Measurements from ENCODE around the gene SELENOI.
"Not testable (repeated sequence)": the region's sequence is repeated elsewhere in the genome, so short reads cannot be mapped to it uniquely, and the experiment has no call there.

Gene SELENOI

DNA sequence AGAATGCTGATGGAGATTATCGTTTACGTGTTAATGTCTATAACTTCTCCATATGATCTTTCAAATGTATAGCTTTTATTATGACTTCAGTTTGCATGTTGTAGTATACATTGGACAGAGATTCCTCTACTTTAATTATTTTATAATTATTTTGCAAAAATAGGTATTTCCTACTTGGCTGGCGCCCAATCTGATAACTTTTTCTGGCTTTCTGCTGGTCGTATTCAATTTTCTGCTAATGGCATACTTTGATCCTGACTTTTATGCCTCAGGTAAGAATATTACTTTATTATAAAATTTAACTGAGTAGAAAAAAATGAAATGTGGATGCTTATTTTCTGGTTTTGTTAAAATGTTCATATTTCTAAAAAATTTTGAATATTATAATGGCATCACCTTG lies 18.7 kb downstream of the SELENOI start:
- H3K4me2 ChIP-seq (ENCODE audit: low read depth, low read length, poor library complexity, severe bottlenecking) = no peak overlapping the region
- H3F3A ChIP-seq (ENCODE audit: insufficient read depth) = no peaks in the 10 kb centered on the region; the same call in 1 of the 2 replicates
- peaks cover 17% of the 10 kb centered on the region for H4K20me1 ChIP-seq (ENCODE audit: low read depth, low read length)
- H3K9me3 ChIP-seq (ENCODE audit: insufficient read depth, low read length) = no peaks in the 10 kb centered on the region
- H3K9ac ChIP-seq (ENCODE audit: low read length) = no peak overlapping the region
- no peak for TF ChIP-seq EZH2phosphoT487 (conservative IDR thresholded peaks at IDR 0.05; ENCODE audit: low read length)
- TF ChIP-seq, protein P1, sequence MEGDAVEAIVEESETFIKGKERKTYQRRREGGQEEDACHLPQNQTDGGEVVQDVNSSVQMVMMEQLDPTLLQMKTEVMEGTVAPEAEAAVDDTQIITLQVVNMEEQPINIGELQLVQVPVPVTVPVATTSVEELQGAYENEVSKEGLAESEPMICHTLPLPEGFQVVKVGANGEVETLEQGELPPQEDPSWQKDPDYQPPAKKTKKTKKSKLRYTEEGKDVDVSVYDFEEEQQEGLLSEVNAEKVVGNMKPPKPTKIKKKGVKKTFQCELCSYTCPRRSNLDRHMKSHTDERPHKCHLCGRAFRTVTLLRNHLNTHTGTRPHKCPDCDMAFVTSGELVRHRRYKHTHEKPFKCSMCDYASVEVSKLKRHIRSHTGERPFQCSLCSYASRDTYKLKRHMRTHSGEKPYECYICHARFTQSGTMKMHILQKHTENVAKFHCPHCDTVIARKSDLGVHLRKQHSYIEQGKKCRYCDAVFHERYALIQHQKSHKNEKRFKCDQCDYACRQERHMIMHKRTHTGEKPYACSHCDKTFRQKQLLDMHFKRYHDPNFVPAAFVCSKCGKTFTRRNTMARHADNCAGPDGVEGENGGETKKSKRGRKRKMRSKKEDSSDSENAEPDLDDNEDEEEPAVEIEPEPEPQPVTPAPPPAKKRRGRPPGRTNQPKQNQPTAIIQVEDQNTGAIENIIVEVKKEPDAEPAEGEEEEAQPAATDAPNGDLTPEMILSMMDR (IDR thresholded peaks at IDR 0.05; ENCODE audit: insufficient read depth, low read length, poor library complexity, severe bottlenecking) = no peak
- no peaks in the 10 kb centered on the region for H3K27me3 ChIP-seq (ENCODE audit: low read length)
- no peak overlapping the region for H2AFZ ChIP-seq (ENCODE audit: low read depth, low read length, severe bottlenecking)
- no peaks in the 10 kb centered on the region for H3K9me2 ChIP-seq (replicated peaks; ENCODE audit: insufficient read depth, low read length)
- H3K27ac ChIP-seq (ENCODE audit: low read depth, low read length) = no peak overlapping the region
- H3K79me2 ChIP-seq (ENCODE audit: insufficient read depth, low read length) = peaks cover 57% of the 10 kb centered on the region
- H3K36me3 ChIP-seq (ENCODE audit: low read length) = peaks cover 24% of the 10 kb centered on the region; the same call in 1 of the 2 replicates
- no peak overlapping the region for H3K4me3 ChIP-seq (ENCODE audit: insufficient read depth, low read length, poor library complexity, severe bottlenecking)

DNA sequence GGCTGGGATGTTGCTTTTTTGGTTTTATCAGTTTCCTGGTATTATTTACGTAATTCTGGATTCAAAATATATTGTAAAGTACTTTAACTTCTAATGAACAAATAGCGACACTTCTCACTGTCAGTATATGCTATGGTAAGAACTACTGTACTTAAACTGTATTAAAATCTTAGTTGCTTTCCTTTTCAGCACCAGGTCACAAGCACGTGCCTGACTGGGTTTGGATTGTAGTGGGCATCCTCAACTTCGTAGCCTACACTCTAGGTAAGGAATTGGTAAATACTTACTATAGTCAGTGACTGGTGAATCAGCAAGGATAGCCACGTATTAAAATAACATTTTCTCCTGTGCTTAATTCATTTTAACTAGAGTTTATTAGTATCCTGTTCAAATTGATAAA lies 21.0 kb downstream of the SELENOI start:
- no peaks in the 10 kb centered on the region; the same call in 1 of the 2 replicates for H3F3A ChIP-seq (ENCODE audit: insufficient read depth)
- TF ChIP-seq EZH2phosphoT487 (conservative IDR thresholded peaks at IDR 0.05; ENCODE audit: low read length) = no peak
- TF ChIP-seq, protein P1 (IDR thresholded peaks at IDR 0.05; ENCODE audit: insufficient read depth, low read length, poor library complexity, severe bottlenecking) = no peak
- no peak overlapping the region for H2AFZ ChIP-seq (ENCODE audit: low read depth, low read length, severe bottlenecking)
- H3K4me2 ChIP-seq (ENCODE audit: low read depth, low read length, poor library complexity, severe bottlenecking) = no peak overlapping the region
- no peak overlapping the region for H3K4me3 ChIP-seq (ENCODE audit: insufficient read depth, low read length, poor library complexity, severe bottlenecking)
- peaks cover 17% of the 10 kb centered on the region for H4K20me1 ChIP-seq (ENCODE audit: low read depth, low read length)
- H3K27ac ChIP-seq (ENCODE audit: low read depth, low read length) = no peak overlapping the region
- H3K9me3 ChIP-seq (ENCODE audit: insufficient read depth, low read length) = no peaks in the 10 kb centered on the region
- H3K79me2 ChIP-seq (ENCODE audit: insufficient read depth, low read length) = peaks cover 34% of the 10 kb centered on the region
- no peaks in the 10 kb centered on the region for H3K9me2 ChIP-seq (replicated peaks; ENCODE audit: insufficient read depth, low read length)
- H3K27me3 ChIP-seq (ENCODE audit: low read length) = no peaks in the 10 kb centered on the region
- H3K9ac ChIP-seq (ENCODE audit: low read length) = no peak overlapping the region
- H3K36me3 ChIP-seq (ENCODE audit: low read length) = peaks cover 24% of the 10 kb centered on the region; the same call in 1 of the 2 replicates

DNA sequence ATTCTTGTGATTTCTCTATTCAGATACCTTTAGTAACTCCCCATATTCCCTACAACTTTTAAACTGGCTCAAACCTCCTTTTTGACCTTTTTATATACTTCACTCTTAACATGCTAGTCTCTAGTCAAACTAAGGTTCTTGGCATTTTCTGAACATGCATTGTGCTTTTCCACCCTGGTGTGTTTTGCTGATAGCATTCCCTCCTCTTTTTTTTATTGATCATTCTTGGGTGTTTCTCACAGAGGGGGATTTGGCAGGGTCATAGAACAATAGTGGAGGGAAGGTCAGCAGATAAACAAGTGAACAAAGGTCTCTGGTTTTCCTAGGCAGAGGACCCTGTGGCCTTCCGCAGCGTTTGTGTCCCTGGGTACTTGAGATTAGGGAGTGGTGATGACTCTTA lies 23.7 kb downstream of the SELENOI start:
- H3K36me3 ChIP-seq (ENCODE audit: low read length) = peaks cover 34% of the 10 kb centered on the region; the same call in 1 of the 2 replicates
- not testable (repeated sequence) for H3K27ac ChIP-seq (ENCODE audit: low read depth, low read length)

DNA sequence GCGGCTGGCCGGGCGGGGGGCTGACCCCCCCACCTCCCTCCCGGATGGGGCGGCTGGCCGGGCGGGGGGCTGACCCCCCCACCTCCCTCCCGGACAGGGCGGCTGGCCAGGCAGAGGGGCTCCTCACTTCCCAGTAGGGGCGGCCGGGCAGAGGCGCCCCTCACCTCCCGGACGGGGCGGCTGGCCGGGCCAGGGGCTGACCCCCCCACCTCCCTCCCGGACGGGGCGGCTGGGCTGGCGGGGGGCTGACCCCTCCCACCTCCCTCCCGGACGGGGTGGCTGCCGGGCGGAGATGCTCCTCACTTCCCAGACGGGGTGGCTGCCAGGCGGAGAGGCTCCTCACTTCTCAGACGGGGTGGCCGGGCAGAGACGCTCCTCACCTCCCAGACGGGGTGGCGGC lies 25.0 kb downstream of the SELENOI start:
- H3K9ac ChIP-seq (ENCODE audit: low read length) = not testable (repeated sequence)
- peaks cover 34% of the 10 kb centered on the region; the same call in 1 of the 2 replicates for H3K36me3 ChIP-seq (ENCODE audit: low read length)

More for the DNA sequence above, 23.7 kb downstream of the SELENOI start:
- not testable (repeated sequence) for H3K4me3 ChIP-seq (ENCODE audit: insufficient read depth, low read length, poor library complexity, severe bottlenecking); H2AFZ ChIP-seq (ENCODE audit: low read depth, low read length, severe bottlenecking); H3K79me2 ChIP-seq (ENCODE audit: insufficient read depth, low read length); H4K20me1 ChIP-seq (ENCODE audit: low read depth, low read length); H3K9ac ChIP-seq (ENCODE audit: low read length); H3F3A ChIP-seq (ENCODE audit: insufficient read depth); H3K4me2 ChIP-seq (ENCODE audit: low read depth, low read length, poor library complexity, severe bottlenecking); H3K27me3 ChIP-seq (ENCODE audit: low read length); H3K9me3 ChIP-seq (ENCODE audit: insufficient read depth, low read length); H3K9me2 ChIP-seq (replicated peaks; ENCODE audit: insufficient read depth, low read length)

More for the DNA sequence above, 25.0 kb downstream of the SELENOI start:
- not testable (repeated sequence) for H3K4me3 ChIP-seq (ENCODE audit: insufficient read depth, low read length, poor library complexity, severe bottlenecking); H3K4me2 ChIP-seq (ENCODE audit: low read depth, low read length, poor library complexity, severe bottlenecking); H3K79me2 ChIP-seq (ENCODE audit: insufficient read depth, low read length); H3K27ac ChIP-seq (ENCODE audit: low read depth, low read length); H3K9me3 ChIP-seq (ENCODE audit: insufficient read depth, low read length); H3F3A ChIP-seq (ENCODE audit: insufficient read depth); H3K9me2 ChIP-seq (replicated peaks; ENCODE audit: insufficient read depth, low read length); H2AFZ ChIP-seq (ENCODE audit: low read depth, low read length, severe bottlenecking); H3K27me3 ChIP-seq (ENCODE audit: low read length); H4K20me1 ChIP-seq (ENCODE audit: low read depth, low read length)
